ENCODE measurements around the gene HTATSF1.

The HTATSF1 gene

DNA sequence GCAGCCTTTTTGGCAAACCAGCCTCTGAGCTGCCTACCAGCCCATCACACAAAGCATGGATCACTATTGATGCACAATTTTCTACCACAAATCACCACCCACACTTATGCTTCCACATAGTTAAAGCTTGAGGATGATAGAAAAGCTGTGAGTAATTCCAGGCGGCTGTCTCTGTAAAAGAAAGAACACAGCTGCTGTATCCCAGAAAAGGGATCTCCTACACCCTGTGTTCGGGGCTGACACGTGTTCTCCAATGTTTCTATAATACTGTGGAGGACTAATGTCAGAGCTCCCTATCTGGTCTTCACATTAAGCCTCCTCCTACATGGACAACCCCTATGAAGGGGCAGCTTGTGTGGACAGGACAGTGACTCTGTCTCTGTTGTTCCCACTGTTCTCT, 22.2 kb upstream of the HTATSF1 start:
- no peak for DNase-seq (ENCODE audit: low spot score)
- no peak for TF ChIP-seq CTCF (IDR thresholded peaks at IDR 0.05; ENCODE audit: extremely low read depth, missing control alignments)

DNA sequence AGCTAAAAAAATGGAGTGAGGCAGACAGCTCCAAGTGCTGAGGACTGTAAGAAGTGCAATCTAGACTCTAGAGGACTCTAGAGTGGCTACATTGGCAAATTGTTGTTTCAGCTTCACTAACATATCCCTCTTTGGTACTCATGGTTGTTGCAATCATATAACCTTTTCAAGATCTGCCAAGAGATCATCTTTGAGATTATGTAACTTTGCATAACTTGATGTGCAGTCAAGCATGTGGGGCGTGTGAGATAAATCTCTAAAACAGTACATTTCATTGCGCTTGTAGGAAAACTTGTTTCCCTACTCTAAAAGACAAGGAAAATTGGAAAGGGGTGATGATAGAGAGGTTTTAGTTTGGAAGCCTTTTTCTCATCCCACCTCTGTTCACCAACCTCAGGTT, 20.9 kb upstream of the HTATSF1 start:
- DNase-seq (ENCODE audit: low spot score): no peak
- no peak for TF ChIP-seq CTCF (IDR thresholded peaks at IDR 0.05; ENCODE audit: extremely low read depth, missing control alignments)

DNA sequence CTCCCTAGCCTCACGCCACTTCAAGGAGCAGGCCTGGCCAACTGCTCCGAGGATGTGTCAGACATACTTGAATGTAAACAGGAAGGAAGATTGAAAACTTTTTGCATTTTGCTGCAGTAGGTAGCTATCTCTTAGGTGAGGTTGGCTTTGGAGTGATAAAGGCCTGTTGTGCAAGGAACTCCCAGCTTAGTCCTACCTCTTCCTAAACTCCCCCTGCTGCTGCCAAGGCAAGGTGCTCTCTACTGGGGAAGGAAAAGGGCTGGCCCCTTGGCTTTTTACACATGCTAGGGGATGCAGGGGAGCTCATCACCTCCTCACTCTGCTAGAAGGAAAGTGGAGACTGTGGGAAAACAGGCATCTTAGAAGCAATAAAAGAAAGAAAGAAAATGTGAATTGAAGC, 20.4 kb upstream of the HTATSF1 start:
- no peak for DNase-seq (ENCODE audit: low spot score)
- TF ChIP-seq CTCF (IDR thresholded peaks at IDR 0.05; ENCODE audit: extremely low read depth, missing control alignments): no peak

DNA sequence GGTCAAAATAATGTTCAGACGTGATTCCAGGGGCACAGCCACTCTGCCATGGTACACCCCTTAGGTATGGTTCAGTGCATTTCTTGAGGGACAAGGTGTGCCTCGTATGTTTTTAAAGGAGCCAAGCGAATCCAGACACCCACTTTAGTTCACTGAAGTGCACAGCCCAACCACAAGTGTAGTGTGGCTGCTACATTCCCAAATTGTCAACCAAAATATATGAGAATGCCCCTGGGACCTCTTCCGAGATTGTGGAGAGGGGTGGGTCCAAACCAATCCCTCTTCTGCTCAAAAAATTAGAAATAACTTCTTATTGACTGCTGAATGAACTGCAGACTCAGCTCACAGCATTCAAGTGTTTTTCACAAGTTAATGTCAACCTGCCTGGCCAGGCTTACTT, 17.0 kb upstream of the HTATSF1 start:
- DNase-seq (ENCODE audit: low spot score): no peak
- TF ChIP-seq CTCF (IDR thresholded peaks at IDR 0.05; ENCODE audit: extremely low read depth, missing control alignments): no peak

- no peak for TF ChIP-seq CTCF (IDR thresholded peaks at IDR 0.05; ENCODE audit: extremely low read depth, missing control alignments)
- no peak for DNase-seq (ENCODE audit: low spot score)
Observed at GRCh38 chrX:136487647-136488046, 9.7 kb upstream of the HTATSF1 start, which contains the start of gene BRS3. BRS3 (plus strand) TSS chrX:136487947; CDS start chrX:136488115, 168 bp downstream.

GRCh38 chrX:136488706-136489105, 8.7 kb upstream of the HTATSF1 start:
- no peak for DNase-seq (ENCODE audit: low spot score)
- TF ChIP-seq CTCF (IDR thresholded peaks at IDR 0.05; ENCODE audit: extremely low read depth, missing control alignments): no peak

DNA sequence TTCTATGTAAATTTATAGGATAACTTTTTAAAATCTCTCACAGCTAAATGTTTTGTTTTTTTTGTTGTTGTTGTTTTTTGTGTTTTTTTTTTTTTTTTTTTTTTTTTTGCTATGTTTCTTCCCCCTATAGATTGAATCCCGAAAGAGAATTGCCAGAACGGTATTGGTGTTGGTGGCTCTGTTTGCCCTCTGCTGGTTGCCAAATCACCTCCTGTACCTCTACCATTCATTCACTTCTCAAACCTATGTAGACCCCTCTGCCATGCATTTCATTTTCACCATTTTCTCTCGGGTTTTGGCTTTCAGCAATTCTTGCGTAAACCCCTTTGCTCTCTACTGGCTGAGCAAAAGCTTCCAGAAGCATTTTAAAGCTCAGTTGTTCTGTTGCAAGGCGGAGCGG, 5.6 kb upstream of the HTATSF1 start:
- TF ChIP-seq CTCF (IDR thresholded peaks at IDR 0.05; ENCODE audit: extremely low read depth, missing control alignments): no peak
- DNase-seq (ENCODE audit: low spot score): no peak

All from GM20000 (cell line).